Choroid plexus epithelial cell (primary cell): Measurements from ENCODE around the gene USH2A.

Experiments
- DNase-seq: peaks from one replicate; pipeline ENCODE4 v3.0.0-alpha.2; 2010; ENCODE audit warnings: low read depth
- H3K4me3 ChIP-seq: 2 replicates; pipeline ENCODE4 v1.5.1; 2011; ENCODE audit warnings: low read depth, mild to moderate bottlenecking, control low read depth, low read length, moderate library complexity
- TF ChIP-seq, protein P1 (sequence below): conservative IDR thresholded peaks from 2 replicates; pipeline ENCODE4 v1.5.1; 2011; ENCODE audit warnings: low read depth, mild to moderate bottlenecking, control low read depth, inconsistent platforms, low read length, moderate library complexity

The USH2A gene

DNA sequence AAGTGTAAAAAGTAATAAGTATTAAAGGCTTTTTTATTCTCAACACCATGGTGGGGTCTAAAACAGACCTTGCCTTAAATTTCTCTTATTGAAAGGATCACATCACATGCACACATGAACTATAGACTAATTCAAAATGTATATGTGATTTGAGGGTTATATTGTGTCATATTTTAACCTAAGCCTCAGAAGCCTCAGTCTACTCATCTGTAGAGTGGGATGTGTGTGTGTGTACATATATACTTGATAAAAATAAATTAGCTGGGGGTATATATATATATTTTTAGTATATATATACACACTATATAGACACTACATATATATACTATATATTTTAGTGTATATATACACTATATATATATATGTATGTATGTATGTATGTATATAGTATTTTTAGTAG is 797.3 kb downstream of the USH2A start:
- DNase-seq = no peak
- TF ChIP-seq, protein P1, sequence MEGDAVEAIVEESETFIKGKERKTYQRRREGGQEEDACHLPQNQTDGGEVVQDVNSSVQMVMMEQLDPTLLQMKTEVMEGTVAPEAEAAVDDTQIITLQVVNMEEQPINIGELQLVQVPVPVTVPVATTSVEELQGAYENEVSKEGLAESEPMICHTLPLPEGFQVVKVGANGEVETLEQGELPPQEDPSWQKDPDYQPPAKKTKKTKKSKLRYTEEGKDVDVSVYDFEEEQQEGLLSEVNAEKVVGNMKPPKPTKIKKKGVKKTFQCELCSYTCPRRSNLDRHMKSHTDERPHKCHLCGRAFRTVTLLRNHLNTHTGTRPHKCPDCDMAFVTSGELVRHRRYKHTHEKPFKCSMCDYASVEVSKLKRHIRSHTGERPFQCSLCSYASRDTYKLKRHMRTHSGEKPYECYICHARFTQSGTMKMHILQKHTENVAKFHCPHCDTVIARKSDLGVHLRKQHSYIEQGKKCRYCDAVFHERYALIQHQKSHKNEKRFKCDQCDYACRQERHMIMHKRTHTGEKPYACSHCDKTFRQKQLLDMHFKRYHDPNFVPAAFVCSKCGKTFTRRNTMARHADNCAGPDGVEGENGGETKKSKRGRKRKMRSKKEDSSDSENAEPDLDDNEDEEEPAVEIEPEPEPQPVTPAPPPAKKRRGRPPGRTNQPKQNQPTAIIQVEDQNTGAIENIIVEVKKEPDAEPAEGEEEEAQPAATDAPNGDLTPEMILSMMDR = no peak
- no peak overlapping the region for H3K4me3 ChIP-seq

DNA sequence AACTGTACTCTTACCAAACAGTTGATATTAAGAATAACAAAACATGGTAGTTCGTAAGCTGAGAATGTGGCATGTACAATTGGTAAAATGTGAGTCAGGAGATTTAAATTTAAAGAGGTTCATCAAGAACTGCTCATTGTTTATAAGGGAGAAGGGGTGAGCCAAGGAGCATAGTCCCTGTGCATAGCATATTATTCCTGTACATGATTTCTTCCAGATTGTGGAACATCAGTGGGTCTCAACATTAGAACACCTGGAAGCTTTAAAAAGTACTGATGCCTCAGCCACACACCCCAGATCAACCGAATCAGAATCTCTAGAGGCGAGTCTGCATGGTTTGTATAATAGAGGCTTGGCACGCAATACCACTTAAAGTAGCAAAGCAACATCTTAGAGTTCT is 800.1 kb downstream of the USH2A start:
- TF ChIP-seq, protein P1 = no peak
- DNase-seq = no peak
- H3K4me3 ChIP-seq = no peak overlapping the region

DNA sequence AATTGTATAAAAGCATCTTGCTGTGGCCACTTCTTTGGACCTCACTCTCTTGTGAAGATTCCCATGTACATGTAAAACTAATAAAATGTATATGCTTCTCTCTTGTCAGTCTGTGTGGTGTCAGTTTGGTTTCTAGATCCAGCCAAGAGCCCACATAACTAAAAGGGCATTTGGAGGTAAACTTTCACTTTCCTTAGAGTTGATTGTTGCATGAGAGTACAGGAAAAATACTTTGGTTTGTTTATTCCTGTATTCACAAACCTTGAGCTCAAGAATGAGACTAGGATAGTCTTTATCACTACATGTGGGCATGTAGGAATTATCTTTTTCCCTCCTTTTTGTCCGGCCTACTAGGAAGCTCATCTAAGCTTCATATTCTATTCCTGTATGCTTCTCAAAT is 805.3 kb downstream of the USH2A start:
- TF ChIP-seq, protein P1 = no peak

DNA sequence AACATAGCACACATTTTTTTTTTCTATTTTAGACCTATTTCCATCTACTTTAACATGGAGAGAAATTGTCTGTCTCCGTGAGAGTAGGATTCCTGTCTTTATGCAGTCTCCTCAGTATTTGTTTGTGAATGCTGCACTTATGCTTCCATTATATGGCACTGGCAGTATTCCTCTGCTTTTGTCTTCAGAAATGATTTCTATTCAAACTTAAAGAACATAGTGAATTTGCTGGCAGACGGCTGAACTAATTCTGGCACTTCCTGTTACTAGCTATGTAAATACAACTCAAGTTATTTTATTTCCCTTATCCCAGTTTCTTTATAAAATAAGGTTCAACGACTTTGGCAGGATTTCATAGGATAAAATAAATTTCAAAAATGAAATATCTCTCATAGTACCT is 810.9 kb downstream of the USH2A start:
- peak; percentile 30 for DNase-seq
- no peak overlapping the region for H3K4me3 ChIP-seq
- TF ChIP-seq, protein P1 = no peak

More for the DNA sequence above, 805.3 kb downstream of the USH2A start:
- DNase-seq = peak; percentile 51
- no peak overlapping the region for H3K4me3 ChIP-seq

DNA sequence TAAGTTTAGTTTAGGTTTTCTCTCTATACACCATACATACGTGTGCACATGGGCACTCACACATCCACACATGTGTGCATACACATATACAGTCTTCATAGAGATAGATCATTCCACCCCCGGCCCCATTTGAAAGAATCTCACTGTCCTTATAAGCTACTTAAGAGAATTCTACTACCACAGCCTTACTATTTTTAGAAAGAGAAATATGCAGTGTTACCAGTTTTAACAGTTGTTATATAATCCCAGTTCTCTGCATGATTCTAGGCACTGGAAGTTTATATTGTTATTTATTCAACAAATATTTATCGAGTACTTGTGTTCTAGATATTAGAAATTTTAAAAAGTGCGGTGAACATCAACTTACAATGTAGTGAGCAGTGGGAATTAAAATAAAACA is 814.6 kb downstream of the USH2A start:
- no peak for DNase-seq
- H3K4me3 ChIP-seq = no peak overlapping the region
- TF ChIP-seq, protein P1 = no peak

DNA sequence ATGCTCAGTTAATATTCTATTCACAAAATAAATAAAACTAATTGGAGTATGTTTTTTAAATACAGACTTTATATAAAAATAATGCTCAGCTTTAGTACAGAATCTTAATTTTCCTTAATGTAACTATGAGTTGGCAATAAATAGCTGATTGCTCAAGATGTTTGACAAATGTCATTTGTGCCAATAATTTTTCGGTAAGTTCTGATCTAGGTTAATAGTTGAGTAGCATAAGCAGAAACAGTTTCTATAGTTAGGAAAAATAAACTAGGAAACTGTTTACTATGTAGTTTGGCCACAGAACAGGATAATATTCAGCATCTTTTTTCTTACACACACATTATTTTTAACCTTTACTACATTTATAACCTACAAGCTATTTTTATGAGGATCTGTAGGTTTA is 815.8 kb downstream of the USH2A start:
- H3K4me3 ChIP-seq = no peak overlapping the region
- TF ChIP-seq, protein P1 = no peak
- DNase-seq = no peak

DNA sequence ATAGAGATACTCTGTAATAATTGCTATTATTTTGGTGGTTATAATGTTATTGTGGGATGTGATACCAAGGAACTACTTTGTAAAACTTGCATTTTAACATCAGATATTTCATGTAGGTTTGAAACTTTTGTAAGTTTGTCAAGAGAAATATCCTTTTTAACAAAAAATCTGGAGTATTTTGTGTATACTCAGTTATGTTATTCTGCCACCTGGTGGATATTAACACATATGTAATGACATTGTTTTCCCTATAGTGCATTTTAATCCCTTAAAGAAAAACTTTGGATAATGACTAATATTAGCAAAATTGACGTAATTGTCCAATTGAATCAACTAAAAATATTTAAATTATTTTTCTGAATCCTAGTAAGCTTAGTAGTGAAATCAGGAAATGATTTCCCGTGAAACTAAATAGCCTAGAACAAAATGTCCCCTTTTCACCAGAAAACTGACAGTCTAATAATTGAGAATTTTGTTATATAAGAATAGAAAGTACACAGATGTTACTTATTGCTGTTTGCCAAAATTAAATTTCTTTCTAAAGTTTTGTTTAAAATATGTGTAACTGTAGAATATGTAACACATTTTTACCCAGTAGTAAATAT is 816.6 kb downstream of the USH2A start:
- TF ChIP-seq, protein P1 = peak; percentile 46
- no peak overlapping the region for H3K4me3 ChIP-seq
- DNase-seq = peak; percentile 48
